Upper lobe of left lung (tissue), 4 donors: ENCODE results near the gene SYK.

ENCODE experiments used
- POLR2A ChIP-seq, 4 donors: fragments of 450-650 bp; IDR thresholded peaks; one replicate each; pipeline ENCODE4 v1.5.1; 2016 to 2017; ENCODE audit warnings: antibody characterized with exemption in 4 of 4, mild to moderate bottlenecking in 2 of 4
- POLR2AphosphoS5 ChIP-seq, 2 donors: sonication (generic); formaldehyde crosslinking; IDR thresholded peaks; one replicate each; pipeline ENCODE4 v1.5.1; 2017; ENCODE audit warnings: antibody characterized with exemption in 2 of 2

DNA sequence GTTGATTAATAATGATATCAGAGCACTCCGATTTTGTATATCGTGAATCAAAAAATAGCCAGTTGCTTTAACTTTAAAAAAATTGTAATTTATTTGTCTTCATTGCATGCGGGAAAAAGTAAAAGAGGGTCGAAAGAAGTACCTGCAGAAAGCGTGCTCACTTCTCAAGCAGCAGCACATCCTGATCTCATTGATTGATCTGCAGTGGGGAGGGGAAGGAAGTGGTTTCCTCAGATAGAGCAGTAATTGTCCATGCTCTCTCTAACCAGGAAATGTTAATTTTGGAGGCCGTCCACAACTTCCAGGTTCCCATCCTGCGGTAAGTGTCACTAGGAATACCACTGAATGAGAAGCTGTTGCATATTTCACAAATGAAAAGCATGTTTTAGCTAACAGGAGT is 63.2 kb downstream of the SYK start:
- TF ChIP-seq POLR2A (IDR thresholded peaks at IDR 0.05) = no peak
- no peak for TF ChIP-seq POLR2AphosphoS5 (IDR thresholded peaks at IDR 0.05)
